Mesodermal cell (in vitro differentiated cells): ENCODE measurements around the gene GRAMD4.
"Not testable (repeated sequence)": the region's sequence is repeated elsewhere in the genome, so short reads cannot be mapped to it uniquely, and the experiment has no call there.

ENCODE experiments used
- H3K27ac ChIP-seq: 2 replicates; pipeline ENCODE4 v1.7.0; 2013; ENCODE audit warnings: mild to moderate bottlenecking, low read depth, low read length, moderate library complexity; ENCODE audit not compliant: severe bottlenecking
- H3K36me3 ChIP-seq: 2 replicates; pipeline ENCODE4 v1.7.1; 2013; ENCODE audit warnings: mild to moderate bottlenecking, low read length, moderate library complexity; ENCODE audit not compliant: control insufficient read depth, insufficient read depth
- H3K4me1 ChIP-seq: one replicate; pipeline ENCODE4 v1.7.1; 2013; ENCODE audit warnings: mild to moderate bottlenecking, low read length; ENCODE audit not compliant: insufficient read depth, control insufficient read depth, poor library complexity, severe bottlenecking
- H3K4me3 ChIP-seq: 2 replicates; pipeline ENCODE4 v1.7.0; 2013; ENCODE audit warnings: low read length, control low read depth, mild to moderate bottlenecking; ENCODE audit not compliant: insufficient read depth, poor library complexity, severe bottlenecking; ENCODE audit errors: extremely low read depth
- H3K9me3 ChIP-seq: 2 replicates; pipeline ENCODE4 v1.7.1; 2013; ENCODE audit warnings: mild to moderate bottlenecking, low read length, moderate library complexity; ENCODE audit not compliant: control insufficient read depth
- WGBS, 2 experiments: methylation state at CpG; one replicate each; pipeline ENCODE4 v1.1.5; 2013; ENCODE audit warnings: missing lambda C conversion rate in 2 of 2; ENCODE audit not compliant: insufficient coverage in 2 of 2; 5-methylcytosine and 5-hydroxymethylcytosine counted together

GRAMD4 gene

DNA sequence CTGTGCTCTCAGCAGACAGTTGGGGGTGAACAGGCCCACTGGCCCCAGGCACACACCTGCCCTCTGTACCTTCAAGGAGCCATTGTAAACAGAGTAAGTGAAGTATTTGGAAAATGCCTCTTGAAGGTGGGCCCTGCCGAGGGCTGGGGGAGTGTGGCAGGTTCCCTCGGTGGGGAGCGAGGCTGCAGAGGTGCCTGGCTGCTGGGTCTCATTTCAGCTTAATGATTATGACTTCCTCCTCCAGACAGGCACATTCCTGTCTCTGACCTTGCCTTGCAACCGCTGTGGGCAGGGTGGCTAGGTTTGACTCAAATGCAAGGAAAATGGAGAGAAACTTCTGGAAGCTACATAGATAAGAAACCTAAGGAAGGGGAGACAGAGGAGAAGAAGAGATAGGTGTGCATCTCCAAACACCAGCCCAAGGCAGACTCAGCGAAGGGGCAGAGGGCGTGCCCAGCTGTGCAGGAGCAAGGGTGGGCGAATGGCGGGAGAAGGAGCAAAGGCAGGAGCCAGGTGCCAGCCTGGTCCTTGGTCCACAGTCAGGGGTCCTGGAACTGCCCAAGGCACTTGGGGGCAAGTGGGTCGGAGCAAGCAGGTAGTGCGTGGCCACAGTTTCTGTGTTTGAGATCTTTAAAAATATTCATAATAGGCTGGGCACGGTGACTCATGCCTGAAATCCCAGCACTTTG is 14.0 kb downstream of the GRAMD4 start:
- WGBS, 2 experiments = 93% methylated on average over 8 to 10 of the region's 11 CpGs
- Histone ChIP-seq H3K4me3 (no peak overlapping the region), H3K36me3 (peaks cover 18% of the 10 kb centered on the region), H3K27ac (peak overlapping the region; percentile 8), H3K9me3 (no peaks in the 10 kb centered on the region), H3K4me1 (peaks cover 18% of the 10 kb centered on the region)

DNA sequence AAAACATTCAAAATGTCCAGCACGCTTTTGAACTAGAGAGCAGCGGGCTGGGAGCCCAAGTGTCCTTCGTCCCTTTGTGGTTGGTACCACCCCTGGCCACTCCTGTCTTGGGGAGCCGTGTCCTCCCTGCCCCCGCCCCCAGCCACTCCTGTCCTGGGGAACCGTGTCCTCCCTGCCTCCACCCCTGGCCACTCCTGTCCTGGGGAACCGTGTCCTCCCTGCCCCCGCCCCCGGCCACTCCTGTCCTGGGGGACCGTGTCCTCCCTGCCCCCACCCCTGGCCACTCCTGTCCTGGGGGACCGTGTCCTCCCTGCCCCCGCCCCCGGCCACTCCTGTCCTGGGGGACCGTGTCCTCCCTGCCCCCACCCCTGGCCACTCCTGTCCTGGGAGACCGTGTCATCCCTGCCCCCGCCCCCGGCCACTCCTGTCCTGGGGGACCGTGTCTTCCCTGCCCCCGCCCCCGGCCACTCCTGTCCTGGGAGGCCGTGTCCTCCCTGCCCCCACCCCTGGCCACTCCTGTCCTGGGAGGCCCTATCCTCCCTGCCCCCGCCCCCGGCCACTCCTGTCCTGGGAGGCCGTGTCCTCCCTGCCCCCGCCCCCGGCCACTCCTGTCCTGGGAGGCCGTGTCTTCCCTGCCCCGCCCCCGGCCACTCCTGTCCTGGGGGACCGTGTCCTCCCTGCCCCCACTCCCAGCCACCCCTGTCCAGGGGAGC is 14.9 kb downstream of the GRAMD4 start:
- not testable (repeated sequence) for H3K27ac ChIP-seq, H3K4me3 ChIP-seq, H3K9me3 ChIP-seq
- Histone ChIP-seq H3K4me1 (peaks cover 18% of the 10 kb centered on the region), H3K36me3 (peaks cover 13% of the 10 kb centered on the region)
- 81 to 91% methylated on average over 5 of the region's 30 CpGs for WGBS, 2 experiments

DNA sequence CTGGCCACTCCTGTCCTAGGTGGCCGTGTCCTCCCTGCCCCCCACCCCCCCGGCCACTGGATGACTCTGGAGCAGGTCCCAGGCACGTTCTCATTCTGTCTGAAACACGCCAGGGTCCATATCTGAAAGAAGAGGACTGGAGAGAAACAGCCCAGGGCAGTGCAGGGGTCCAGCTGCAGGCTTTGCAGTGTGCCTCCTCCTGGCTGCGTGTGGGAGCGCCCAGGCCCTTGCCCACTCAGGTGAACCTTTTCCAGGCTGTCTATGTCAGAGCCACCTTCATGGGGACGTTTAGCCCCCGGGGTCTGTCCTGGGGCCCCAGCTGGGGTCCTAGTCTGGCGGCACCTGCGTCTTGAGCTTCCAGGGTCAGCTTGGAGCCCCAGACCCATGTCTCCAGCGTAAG is 15.6 kb downstream of the GRAMD4 start:
- peaks cover 18% of the 10 kb centered on the region for H3K4me1 ChIP-seq
- H3K36me3 ChIP-seq = peaks cover 13% of the 10 kb centered on the region
- H3K9me3 ChIP-seq = no peaks in the 10 kb centered on the region
- no peak overlapping the region for H3K4me3 ChIP-seq
- WGBS, 2 experiments = 71 to 86% methylated on average over 7 to 9 of the region's 11 CpGs
- H3K27ac ChIP-seq = no peak overlapping the region

DNA sequence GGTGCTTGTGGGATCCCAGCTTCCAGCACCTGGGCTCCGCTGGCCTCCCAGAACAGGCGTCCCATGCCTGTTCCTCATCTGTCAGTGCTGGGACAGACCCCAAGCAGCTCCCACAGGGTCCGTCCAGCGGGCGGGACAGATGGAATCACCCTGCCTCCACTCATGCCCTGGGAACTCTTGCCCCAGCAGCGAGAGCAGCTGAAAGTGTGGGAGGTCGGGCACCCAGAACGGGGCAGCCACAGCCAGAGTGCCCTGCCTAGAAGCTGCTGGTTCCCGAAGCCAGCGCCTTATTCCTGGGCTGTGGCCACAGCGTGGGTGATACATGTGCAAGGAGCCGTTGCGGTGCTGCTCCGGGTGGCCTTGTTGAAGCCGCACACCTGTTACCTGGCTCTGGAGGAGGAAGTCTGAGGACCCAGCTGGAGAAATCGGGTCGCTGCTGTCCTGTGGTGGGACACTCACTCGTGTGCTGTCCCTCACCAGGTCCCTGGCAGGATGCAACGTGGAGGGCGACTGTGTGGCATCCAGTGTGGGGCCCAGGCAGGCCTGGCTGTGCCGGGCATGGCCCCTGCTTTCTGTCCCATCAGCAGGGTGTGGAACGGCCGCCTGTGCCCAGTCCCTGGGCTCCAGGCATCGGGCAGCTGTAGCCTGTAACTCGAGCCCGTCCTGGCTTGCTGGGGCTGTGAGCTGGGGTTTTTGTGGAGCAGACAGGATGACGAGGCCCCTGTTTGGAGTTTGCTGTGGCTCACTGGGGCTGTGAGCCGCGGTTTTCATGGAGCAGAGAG is 16.2 kb downstream of the GRAMD4 start:
- WGBS, 2 experiments = 85 to 86% methylated on average over 27 to 29 of the region's 29 CpGs

DNA sequence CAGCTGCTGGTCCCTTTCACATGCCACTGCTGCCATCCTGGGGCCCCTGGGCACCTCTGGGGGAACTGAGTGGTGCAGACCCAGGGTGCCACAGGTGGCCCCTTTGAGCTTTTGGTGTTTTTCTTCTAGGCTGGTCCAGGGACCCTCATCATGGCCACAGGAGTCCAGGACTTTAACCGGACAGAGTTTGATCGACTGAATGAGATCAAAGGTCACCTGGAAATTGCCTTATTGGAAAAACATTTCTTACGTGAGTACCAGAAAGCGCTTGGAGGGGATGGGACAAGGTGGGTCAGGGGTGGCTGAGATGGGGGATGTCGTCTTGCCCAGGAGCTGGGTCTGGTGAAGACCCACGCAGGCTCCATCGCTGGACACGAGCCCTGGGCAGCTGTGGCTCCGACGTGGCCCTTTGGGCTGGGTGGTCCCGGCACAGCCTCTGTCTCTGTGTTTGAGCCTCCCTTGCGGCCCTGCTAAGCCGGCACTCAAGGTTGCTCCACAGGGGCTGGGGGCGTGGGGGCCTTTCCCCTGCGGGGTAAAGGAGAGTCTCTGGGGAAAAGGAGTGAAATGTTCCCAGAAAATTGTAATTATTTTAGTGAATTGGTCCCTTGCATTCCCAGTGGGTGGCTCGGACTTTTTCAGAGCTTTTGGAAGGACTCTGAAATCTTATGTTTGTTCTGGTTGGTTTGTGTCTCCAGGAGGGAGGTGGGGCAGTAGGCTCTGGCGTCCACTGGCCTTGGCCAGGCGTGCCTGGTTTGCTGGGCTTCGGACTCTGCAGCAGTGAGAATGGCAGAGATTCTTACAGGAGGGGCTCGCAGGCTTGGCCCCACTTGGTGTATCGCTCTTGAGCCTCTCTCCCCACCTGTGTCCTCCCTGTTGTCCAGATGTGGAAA is 17.8 kb downstream of the GRAMD4 start:
- no peak overlapping the region for H3K4me3 ChIP-seq
- H3K27ac ChIP-seq = no peak overlapping the region
- WGBS, 2 experiments = 94 to 96% methylated on average over 14 to 21 of the region's 21 CpGs
- H3K4me1 ChIP-seq = peaks cover 18% of the 10 kb centered on the region
- peaks cover 13% of the 10 kb centered on the region for H3K36me3 ChIP-seq
- H3K9me3 ChIP-seq = no peaks in the 10 kb centered on the region

More for the DNA sequence above, 16.2 kb downstream of the GRAMD4 start:
- no peak overlapping the region for H3K4me3 ChIP-seq
- H3K27ac ChIP-seq = no peak overlapping the region
- H3K9me3 ChIP-seq = no peaks in the 10 kb centered on the region
- peaks cover 18% of the 10 kb centered on the region for H3K4me1 ChIP-seq
- peaks cover 13% of the 10 kb centered on the region for H3K36me3 ChIP-seq

DNA sequence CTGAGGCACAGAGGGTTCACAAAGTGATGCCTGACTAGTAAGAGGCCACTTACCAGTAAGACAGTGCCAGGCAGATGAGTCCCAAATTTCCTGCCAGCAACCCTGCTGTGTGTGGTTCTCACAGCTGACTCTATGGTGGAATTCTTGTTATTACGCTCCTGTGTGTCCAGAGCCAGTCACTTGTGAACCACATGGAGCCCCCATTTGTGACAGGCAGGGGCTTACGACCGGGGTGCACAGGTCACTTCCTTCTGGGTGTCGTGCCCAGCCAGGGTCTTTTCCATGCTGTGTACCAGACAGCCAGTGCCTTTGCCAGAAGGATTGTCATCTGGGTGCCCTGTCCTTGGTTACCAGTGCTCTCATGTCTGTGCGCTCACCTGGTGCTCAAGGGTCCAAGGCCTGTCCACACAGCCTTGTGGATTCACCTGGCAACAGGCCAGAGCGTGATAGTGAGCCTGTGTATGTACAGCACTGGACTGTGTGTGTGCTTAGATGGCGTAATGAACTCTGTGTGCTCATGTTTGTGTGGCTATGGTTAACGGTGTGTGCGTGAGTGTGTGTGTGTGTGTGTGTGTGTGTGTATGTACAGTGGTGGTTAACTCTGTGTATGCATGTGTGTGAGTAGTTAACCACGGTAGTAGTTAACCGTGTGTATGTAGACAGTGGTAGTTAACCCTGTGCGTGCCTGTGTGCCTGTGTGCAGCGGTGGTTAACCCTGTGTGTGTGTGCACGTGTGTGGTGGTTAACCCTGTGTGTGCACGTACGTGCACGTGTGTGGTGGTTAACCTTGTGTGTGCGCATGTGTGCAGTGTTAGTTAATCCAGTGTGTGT is 18.6 kb downstream of the GRAMD4 start:
- Histone ChIP-seq H3K4me1 (peaks cover 18% of the 10 kb centered on the region), H3K36me3 (peaks cover 13% of the 10 kb centered on the region), H3K9me3 (no peaks in the 10 kb centered on the region), H3K4me3 (no peak overlapping the region), H3K27ac (no peak overlapping the region)
- 90 to 95% methylated on average over 18 of the region's 18 CpGs for WGBS, 2 experiments

DNA sequence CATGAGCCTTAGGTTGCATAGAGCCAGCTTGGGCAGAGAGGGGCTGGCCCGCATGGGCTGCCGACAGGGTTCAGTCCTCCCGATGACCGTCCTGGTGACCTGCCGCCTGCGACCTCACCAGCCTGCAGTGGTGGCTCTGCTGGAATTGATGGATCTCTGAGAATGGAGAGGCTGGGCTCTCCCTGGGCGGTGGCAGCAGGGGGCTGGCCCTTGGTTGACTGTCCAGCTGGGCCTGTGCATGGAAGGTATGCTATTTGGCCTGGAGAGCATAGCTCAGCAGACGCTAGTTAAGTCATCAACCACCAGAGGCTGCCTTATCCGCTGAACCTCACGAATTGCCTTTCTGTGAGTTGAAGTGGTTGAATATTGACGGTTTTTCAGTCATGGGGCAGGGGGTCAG is 19.7 kb downstream of the GRAMD4 start:
- peaks cover 13% of the 10 kb centered on the region for H3K36me3 ChIP-seq
- H3K4me3 ChIP-seq = no peak overlapping the region
- peaks cover 11% of the 10 kb centered on the region for H3K4me1 ChIP-seq
- no peaks in the 10 kb centered on the region for H3K9me3 ChIP-seq
- 82 to 86% methylated on average over 7 to 11 of the region's 11 CpGs for WGBS, 2 experiments
- H3K27ac ChIP-seq = no peak overlapping the region

DNA sequence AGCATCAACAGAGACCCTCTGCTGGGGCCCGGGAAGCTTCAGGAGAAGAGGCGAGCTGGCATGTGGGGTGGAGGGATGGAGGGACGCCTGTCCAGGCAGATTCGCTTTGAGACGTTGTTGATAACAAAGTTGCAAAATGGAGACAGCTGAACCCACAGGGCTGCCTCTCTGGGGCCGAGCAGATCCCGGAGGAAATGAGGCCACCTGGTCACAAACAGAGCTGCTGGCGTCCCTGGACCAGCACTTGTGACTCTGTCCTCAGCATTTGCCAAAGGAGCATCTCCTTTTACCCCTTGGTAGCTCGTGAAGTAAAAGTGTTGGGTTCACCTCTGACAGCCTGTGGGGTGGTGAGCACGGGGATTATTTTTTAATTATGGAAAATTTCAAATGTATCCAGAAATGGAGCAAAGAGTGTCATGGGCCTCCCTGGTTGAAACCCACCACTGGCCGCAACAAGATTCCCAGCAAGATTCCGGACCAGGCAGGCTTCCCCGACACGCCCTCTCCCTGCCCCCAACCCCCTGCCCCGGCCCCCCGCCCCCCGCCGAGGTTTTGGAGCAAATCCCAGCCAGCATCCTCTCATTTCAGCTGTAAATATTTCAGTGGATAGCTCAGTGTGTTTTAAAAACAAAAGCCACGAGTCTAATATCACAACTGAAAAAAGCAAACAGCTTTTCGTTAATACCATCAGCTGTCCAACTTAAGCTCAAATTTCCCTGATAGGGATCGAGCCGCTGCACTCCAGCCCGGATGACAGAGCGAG is 20.3 kb downstream of the GRAMD4 start:
- Histone ChIP-seq H3K4me3 (no peak overlapping the region), H3K36me3 (peaks cover 13% of the 10 kb centered on the region), H3K27ac (no peak overlapping the region), H3K4me1 (peaks cover 5% of the 10 kb centered on the region), H3K9me3 (no peaks in the 10 kb centered on the region)
- WGBS, 2 experiments = 84 to 87% methylated on average over 8 to 12 of the region's 24 CpGs

DNA sequence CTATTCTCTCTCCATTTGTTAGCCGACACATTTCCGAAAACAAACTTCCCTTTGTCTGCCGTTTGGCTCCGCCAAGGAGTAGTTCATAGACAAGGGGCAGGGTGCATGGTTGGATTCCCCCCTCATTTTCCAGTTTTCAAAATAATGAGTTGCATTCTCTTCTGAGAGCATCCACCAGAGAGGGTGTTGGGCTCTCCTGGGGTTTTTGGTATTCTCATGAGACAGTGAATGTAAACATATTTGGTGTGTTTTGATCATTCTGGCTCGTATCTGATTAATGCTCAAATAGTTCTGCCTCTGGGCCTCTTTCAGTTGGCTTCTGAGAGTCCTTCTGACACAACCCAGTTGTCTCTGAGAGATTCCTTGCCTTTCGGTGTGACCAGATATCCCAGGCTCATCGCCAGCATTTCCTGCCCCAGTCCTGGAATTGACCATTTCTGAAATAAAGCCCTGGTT is 21.7 kb downstream of the GRAMD4 start:
- WGBS, 2 experiments = 95% methylated on average over 7 of the region's 7 CpGs
- peaks cover 1% of the 10 kb centered on the region for H3K4me1 ChIP-seq
- no peaks in the 10 kb centered on the region for H3K9me3 ChIP-seq
- peaks cover 10% of the 10 kb centered on the region for H3K36me3 ChIP-seq
- no peak overlapping the region for H3K27ac ChIP-seq
- H3K4me3 ChIP-seq = no peak overlapping the region
